ENCODE measurements around the gene USP7. TPM values are rescaled to one million over a fixed set of nuclear protein-coding genes. Genes with fewer than 3 reads are reported as not detected.
"Not testable (repeated sequence)": the region's sequence is repeated elsewhere in the genome, so short reads cannot be mapped to it uniquely, and the experiment has no call there.

The USP7 gene
- total RNA-seq, 1 donor: 44.4 TPM

DNA sequence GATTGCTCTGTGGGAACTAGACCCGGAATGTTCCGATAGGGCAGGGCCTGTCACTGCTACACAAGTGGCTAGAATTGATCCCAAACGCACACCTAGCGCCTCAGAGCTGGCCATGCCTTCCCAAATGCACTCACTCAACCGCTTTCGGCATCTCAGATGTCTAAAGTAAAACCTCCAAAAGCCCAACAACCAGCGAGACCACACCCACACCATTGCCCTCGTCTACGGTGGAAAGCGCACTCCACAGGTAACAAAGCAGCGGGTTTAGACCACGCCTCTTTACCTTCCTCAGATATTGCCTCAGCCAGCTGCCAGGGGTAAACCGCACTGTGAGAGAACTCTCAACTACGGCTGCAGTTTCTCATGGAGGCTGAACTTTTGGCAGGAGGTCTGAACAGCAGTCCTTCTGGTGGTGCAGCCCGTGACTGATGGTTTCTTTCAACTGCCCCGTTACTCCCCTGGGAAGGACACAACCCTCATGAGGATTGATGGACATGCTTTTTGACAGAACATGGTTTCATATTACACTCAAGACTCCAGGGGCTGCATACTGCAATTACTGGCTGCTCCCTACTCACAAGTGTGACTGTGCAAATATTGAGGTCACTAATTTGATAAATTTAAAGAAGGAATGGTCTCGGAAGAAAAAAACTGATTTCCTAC is 34.5 kb downstream of the USP7 start:
- DNase-seq (ENCODE audit: low read depth in 2 of 3, low spot score in 2 of 3): no peak

DNA sequence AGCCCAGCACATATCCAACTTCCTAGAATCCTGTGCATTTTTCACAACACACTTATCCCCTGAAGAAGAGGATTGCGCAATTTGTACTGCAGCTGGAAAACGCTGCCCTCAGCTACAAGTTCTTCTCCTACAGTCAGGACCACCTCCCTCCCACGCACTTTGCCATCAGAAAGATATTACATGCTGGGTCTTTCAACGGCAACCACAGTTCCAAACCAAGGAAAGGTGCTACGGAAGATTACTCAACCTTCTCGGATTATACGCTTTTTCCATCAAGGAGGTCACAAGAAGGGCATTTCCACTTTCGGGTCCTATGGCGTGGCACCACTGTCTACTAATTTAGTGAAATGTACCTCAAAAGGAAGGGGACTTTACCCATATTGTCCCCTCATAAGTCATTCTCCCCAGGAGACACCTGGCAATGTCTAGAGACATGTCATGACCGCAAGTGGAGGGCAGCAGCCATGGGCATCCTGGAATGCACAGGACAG is 35.2 kb downstream of the USP7 start:
- DNase-seq (ENCODE audit: low read depth in 2 of 3, low spot score in 2 of 3): no peak

DNA sequence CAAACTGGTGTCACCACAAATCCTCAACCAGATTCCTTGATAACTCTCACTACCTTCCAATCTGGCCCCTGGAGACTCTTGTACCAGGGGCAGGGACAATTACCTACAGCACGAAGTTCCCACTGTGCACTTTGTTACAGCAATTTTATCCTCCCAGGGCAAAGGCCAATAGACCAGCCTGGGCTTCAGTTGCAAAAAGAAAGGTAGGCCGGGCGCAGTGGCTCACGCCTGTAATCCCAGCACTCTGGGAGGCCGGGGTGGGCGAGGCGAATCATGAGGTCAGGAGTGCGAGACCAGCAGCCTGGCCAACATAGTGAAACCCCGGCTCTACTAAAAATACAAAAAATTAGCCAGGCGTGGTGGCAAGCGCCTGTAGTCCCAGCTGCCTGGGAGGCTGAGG is 36.9 kb downstream of the USP7 start:
- no peak for DNase-seq (ENCODE audit: low read depth in 2 of 3, low spot score in 2 of 3)

DNA sequence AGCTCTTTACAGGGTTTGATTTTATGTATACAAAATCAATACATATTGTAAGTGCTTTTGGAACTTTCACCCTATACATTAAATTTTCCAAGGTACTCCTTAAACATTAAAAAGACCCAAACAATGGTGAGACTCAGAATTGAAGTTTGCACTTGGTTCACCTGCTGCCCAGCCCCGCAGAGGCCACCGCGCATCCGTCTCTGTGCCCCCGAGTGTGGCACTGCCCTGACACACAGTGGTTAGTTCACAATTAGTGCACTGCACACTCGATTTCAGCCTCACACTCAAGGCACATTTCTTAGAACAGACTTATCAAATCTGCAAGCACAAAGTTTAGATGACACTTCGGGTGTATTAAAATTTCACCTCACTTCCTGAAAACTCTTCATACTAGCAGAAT is 38.3 kb downstream of the USP7 start:
- DNase-seq (ENCODE audit: low read depth in 2 of 3, low spot score in 2 of 3): no peak

DNA sequence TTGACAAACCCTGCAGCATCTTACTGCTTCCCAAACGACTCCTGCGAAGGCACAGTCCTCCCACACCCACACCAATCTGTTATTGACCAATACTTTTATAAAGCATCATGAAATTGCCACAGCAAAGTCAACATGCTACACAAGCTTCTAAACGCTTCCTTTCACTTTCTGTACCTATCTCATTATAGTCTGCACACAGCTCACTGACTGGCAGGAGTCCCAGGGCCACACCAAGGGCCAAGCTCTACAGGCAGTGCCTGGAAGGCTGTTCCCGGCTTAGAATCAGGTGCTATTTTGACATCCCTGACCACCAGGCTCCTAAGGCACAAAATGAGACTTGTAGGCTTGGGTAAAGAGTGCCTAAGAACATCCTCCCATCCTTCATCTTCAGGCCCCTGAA is 39.5 kb downstream of the USP7 start:
- no peak for DNase-seq (ENCODE audit: low read depth in 2 of 3, low spot score in 2 of 3)

DNA sequence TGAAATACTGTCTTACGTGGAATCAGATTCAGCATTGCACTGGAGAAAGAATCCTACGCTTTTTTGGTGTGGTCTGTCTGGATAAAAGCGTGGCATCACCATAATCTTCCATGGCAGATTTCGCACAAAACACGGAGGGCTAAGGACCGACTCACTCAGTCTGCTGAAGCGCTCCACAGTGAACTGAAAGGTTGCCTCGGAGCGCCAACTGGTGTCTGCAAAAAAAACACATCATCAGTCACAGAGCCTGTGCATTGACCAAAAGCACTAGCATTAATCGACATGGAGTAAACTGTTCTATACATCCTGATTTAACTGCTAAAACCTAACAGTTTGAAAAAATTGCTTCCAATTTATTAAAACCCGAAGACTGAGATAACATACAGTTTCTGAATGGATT is 40.5 kb downstream of the USP7 start:
- no peak for DNase-seq (ENCODE audit: low read depth in 2 of 3, low spot score in 2 of 3)

DNA sequence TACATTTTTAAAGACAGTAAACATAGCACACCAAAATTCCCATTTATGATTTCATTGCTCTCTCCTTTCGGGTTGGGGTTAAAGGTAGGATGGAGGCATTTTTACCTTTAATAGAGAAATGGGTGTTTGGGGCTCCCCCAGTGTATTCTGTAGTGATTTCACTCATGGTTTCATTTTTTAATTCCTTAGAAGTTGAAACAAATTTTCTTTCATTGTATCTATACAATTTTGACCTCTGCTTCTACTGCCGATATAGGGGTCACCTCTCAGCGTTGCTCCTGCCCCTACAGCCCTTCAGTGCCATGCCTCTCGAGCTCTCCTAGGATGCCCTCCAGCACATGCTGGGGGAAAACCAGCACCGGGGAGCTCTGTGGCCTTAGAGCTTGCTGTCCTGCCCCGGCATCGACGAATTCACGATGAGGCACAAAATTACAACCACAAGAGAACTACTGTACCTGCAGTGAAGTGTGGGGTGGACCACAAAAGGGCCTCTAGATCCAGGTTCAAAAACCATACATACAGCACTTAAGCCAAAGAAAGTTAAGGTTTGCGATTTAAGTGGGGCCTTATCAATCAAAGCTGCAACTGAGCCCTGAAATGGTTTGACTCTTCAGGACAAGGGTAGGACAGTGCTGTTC is 42.2 kb downstream of the USP7 start:
- DNase-seq (ENCODE audit: low read depth in 2 of 3, low spot score in 2 of 3): no peak

DNA sequence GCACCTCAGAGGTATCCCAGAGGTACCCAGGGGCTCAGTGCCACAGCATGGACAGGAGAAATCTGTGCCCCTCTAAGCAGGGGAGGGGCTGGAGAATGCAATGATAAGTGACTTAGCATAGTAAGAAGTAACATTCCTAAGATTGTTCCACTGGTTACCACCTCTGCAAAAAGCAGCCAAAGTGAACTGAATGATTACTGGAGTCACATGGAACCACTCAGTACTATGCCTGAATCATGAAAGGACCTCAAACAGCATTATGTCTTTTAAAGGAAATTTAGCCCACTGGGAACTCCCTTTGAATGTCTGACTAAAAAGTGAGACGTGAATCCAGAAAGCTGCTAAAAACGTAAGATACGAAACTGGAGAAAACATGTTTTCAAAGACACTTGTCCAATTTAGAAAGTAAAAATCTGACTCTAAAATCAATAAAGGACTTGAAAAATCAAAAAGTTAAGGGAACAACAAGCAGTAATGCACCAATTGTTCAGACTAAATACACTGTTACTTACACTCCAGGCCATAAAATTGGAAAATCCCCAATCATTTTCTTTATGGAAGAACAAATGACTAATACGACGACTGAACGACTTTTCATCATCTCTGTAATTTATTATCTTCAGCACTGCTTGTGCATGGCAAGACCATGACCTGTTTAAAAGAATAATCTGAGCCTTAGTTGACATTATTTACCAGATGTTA is 42.9 kb downstream of the USP7 start:
- DNase-seq (ENCODE audit: low read depth in 2 of 3, low spot score in 2 of 3): no peak

DNA sequence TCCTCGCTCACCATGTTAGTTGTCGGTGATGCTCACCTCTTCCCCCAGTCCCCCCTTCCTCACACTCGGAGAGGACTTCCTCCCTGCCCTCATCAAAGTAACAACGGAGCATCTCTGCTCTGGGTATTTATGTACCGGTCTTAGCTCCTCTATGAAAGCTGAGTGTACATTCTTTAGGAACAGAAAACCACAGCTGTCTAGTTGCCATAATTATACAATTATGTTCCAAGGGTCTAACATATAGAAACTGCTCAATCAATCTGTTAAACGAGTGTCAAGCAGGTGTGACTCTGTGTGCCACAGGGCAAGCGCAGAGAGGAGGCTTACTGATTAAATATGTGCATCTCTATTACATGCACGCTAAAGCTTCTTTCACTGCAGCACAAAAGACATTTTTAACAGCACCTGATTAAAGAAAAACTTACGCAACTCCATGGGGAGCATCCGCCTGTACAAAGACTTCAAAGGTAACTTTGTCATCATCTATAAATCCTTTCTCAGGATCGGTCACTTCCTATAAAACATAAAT is 43.7 kb downstream of the USP7 start:
- DNase-seq (ENCODE audit: low read depth in 2 of 3, low spot score in 2 of 3): no peak

DNA sequence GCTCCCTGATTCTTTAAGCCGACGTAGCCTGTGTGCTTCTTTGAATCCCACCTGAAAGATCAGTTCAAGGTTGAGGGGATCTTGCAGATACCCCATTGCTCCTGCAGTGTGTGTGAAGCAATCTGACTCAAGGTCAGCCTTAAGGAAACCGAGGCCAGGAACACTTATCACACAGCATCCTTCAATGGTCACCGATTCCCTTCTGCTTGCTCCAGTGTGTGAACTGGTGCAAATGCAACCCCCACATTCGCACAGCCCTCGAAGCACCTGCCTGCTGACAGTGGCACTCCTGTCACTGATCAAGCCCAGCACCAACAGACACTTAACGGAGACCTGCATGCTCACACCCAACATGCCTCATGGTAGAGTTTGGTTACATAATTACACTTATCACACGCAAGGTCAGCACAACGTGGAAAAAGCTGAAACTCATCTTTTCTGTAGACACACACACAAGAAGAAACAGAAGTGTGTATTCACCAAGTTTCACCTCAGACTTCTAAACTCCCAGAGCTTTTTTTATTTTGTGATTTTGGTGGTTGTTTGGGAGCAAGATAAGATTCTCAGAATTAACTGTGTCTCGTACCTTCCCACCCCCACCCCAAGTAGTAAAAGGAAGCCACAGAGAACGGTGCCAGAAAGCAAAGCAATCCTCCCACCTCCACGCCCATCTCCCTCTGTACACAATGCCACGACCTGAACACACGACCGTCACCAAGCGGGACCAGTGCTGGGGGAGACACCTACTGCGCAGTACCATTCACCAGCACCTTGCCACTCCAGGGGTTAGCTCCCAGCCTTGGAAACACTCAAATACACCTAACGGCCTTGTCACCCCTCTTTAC is 44.4 kb downstream of the USP7 start:
- no peak for DNase-seq (ENCODE audit: low read depth in 2 of 3, low spot score in 2 of 3)

DNA sequence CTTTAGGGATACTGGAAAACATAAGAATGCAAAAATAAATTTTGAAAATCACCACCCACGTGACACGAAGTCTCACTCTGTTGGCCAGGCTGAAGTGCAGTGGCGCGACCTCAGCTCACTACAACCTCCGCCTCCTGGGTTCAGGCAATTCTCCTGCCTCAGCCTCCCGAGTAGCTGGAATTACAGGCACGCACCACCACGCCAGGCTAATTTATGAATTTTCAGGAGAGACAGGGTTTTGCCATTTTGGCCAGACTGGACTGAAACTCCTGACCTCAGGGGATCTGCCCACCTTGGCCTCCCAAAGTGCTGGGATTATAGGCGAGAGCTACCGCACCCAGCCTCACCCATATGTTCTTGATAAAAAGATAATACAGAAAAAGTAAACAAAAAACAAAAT is 46.4 kb downstream of the USP7 start:
- not testable (repeated sequence) for DNase-seq (ENCODE audit: low read depth in 2 of 3, low spot score in 2 of 3)

DNA sequence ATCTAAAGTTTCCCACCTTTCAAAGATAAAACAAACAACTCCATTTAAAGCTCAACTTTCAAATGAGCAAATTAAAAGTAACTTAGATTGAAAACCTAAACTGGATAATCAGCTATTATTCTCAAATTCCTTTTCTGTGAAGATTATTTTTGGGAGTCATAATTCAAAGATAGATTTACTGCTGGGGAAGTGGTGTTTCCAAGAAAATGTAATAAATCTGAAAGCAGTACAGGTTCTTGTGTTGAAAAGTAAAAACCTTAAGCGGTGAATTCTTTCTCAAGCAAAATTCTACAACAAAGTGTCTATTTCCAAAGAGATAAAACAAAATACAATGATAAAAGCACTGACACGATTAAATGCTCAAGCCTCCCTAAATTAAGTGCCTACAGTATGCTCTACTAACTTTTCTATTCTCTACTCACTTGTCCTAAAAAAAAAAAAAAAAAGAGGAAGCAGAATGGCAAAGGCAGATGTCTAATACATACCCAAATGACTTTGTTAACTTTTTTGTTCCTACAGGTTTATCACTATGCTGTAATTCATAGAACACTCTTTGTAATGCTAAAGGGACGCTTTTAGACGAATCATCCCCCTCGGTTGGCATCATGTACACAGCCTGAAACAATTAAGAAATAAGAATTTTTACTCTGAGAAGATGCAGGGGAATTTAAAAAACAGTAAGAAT is 47.0 kb downstream of the USP7 start:
- DNase-seq (ENCODE audit: low read depth in 2 of 3, low spot score in 2 of 3): peak in 1 of 3 donors; percentile 45

DNA sequence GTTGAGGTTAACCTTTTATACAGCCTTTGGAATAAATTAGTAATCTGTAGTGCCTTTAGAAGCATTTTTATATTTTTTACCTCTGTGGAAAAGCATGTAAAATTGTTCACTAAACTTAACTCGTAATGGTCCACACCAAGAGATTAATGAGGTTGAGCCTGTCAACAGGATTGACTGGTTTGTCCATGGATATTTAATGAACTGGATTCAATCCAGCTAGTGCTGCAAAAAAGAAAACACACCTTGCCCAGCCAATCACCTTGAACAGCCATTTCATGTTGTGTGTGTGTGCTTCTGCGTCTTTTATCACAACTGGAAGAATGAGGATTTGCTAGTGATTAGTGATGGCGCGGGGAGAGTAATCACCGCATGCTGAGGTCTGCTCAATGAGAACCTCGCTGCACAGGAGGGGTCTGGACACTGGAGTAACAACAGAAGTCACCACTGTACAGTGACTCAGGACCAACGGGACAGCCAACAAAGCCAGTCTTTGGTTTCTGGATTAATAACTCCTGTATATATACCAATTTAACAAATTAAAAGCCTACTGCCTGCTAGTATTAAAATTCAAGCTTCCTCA is 47.9 kb downstream of the USP7 start:
- no peak for DNase-seq (ENCODE audit: low read depth in 2 of 3, low spot score in 2 of 3)

DNA sequence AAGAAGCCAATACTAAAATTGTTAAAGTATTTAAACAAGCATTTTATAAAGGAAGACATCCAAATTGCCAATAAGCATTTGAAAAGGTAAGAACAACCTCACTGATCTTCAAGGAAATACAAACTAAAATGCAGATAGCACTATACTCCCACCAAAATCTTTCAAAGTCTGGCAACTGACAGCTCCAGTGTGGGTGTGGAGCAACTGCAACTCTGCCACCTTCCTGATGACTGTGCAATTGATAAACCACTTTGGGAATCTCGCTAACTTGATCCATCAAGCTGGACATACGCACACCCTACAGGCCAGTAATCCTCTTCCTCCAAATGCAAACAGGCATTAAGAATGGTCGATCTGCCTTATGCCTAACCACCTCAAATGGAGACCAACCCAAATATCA is 49.6 kb downstream of the USP7 start:
- DNase-seq (ENCODE audit: low read depth in 2 of 3, low spot score in 2 of 3): no peak

DNA sequence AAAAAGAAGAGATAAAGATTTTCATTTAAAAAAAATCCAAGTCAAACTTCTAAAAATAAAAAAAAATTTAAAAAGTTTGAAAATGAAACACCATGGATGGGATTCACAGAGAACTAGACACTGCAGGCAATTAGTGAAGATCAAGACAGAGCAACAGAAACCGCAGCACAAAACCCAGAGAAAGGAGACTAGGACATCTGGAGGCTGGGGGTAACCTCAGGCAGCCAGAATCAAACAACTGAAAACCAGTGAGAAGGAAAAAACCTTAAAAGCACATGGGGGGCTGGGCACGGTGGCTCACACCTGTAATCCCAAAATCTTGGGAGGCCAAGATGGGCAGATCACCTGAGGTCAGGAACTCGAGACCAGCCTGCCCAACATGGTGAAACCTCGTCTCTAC is 50.9 kb downstream of the USP7 start:
- DNase-seq (ENCODE audit: low read depth in 2 of 3, low spot score in 2 of 3): no peak

DNA sequence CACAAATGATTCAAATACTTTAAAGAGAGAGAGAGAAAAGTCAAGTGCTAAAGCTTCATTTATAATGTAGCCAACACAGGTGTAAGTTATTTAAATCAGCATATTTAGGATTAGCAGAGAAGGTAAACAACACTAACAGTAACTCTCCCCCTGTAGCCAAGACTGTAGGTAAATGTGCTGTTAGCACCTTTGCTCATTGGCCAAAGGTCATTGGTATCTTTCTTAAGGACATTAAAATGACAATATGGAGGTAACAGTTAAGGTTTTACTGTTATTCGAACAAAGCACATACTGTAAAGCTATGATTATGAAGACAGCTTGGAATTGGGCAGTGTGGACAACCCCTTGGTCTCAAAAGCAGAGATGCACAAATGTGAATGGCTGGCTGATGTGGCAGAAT is 52.9 kb downstream of the USP7 start:
- no peak for DNase-seq (ENCODE audit: low read depth in 2 of 3, low spot score in 2 of 3)

DNA sequence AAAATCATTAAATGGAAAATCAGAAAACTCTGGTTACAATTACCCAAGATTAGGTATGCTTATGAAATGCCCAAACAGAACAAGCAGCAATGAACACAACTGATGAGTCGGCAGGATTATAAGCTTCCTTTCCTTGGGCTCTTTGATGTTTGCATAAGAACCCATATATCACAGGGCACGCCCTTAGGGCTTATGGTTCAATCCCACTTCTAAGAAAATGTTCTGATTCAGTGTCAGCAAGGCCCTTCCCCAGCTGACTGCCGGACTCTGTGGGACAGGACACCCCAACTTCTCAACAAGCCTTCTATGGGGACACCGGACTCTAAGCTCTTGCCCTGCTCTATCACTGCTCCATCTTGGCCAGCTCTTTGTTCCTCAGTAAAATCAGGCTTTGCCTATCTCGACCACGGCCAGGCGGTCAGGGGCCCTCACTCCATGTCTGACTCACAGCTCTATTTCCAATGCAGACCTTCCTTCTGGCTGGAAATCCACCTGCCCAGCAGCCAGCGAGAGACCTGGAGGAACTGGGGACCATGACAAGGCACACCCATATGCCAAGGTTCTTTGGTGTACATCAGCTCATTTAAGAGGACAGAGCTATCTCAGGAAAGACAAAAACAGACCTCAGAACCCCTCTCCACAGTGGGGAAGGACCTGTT is 54.8 kb downstream of the USP7 start:
- DNase-seq (ENCODE audit: low read depth in 2 of 3, low spot score in 2 of 3): no peak

DNA sequence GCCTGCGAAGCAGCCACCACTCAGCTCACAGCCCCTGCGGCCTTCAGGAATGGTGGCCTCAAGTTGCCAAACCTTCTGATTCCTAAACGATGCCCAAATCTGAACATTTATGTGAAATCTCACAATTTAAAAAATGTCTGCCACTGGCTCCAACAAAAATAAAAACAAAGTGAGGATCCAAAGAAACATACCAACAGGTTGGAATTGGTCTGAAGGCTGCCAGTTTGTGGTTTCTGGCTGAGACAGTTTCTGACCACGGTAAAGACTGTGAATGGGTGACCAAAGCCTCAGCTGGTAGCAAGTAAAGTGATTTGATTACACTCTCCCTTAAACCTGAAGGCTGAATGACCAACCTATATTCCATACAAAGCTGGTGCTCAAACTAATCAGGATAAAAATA is 56.6 kb downstream of the USP7 start:
- DNase-seq (ENCODE audit: low read depth in 2 of 3, low spot score in 2 of 3): no peak

DNA sequence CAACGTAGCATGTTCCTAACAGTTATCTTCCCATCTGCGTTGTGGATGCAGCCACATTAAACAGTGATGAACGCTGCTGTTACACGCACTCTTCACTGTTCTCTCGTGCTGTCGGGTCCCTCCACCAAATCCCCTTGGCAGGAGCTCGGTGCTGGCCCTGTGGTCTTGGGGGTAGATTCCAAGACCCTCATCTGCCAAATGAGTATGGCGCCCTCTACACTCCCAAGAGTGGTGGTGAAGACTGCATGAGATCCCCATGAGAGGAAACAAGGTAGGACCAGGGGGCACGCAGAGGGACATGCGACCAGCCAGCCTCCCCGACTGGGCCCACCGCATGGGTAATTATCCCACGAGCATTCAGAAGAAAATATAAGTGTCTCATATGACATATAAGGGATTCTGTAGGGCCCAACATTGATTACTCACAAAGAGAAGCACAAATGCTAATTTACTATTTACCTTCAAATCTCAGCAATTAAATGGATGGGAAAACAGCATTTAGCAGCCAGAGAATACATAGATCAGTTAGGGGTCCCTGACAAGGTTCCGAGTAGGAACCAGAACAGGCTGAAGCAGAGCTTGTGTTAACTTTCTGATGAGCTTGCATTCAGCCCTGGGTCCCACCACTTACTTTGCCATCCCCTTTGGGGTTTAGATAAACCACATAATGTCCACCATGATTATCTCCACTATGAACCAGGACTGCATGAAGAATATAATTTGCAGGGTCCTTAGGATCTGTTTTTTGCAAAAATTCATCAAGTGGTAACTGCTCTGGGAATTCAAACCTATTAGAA is 57.7 kb downstream of the USP7 start:
- no peak for DNase-seq (ENCODE audit: low read depth in 2 of 3, low spot score in 2 of 3)

All from hematopoietic multipotent progenitor cell (in vitro differentiated cells).